Endodermal cell (in vitro differentiated cells): Measurements from ENCODE around the gene CDK10. TPM values are rescaled to one million over a fixed set of nuclear protein-coding genes. Genes with fewer than 3 reads are reported as not detected.

Experiments
- DNase-seq: peaks from one replicate; pipeline ENCODE4 v3.0.0-alpha.2; 2017
- H3K27ac ChIP-seq: 2 replicates; pipeline ENCODE4 v1.5.1; 2013; ENCODE audit warnings: mild to moderate bottlenecking, low read depth, low read length, moderate library complexity
- H3K27me3 ChIP-seq: 2 replicates; pipeline ENCODE4 v1.6.1; 2013; ENCODE audit warnings: mild to moderate bottlenecking, low read length, moderate library complexity; ENCODE audit not compliant: insufficient read depth, control insufficient read depth, poor library complexity, severe bottlenecking
- H3K36me3 ChIP-seq: 2 replicates; pipeline ENCODE4 v1.7.0; 2013; ENCODE audit warnings: mild to moderate bottlenecking, low read length, moderate library complexity; ENCODE audit not compliant: control insufficient read depth, insufficient read depth
- H3K4me1 ChIP-seq: one replicate; pipeline ENCODE4 v1.7.0; 2013; ENCODE audit warnings: low read length; ENCODE audit not compliant: control insufficient read depth, insufficient read depth
- H3K4me3 ChIP-seq: 2 replicates; pipeline ENCODE4 v1.5.1; 2013; ENCODE audit warnings: mild to moderate bottlenecking, low read length, moderate library complexity
- H3K9ac ChIP-seq: 2 replicates; pipeline ENCODE4 v1.6.1; 2013; ENCODE audit warnings: mild to moderate bottlenecking, low read length, moderate library complexity; ENCODE audit not compliant: poor library complexity, severe bottlenecking; ENCODE audit errors: extremely low read depth
- H3K9me3 ChIP-seq: 2 replicates; pipeline ENCODE4 v1.6.1; 2013; ENCODE audit warnings: mild to moderate bottlenecking, low read length, moderate library complexity; ENCODE audit not compliant: control insufficient read depth
- H3K27ac Mint-ChIP-seq: 2 replicates; pipeline ENCODE4 v1.8.0; 2020; ENCODE audit warnings: mixed read lengths
- H3K27me3 Mint-ChIP-seq: 2 replicates; pipeline ENCODE4 v1.8.0; 2021; ENCODE audit warnings: mild to moderate bottlenecking, mixed read lengths; ENCODE audit not compliant: insufficient read depth
- H3K36me3 Mint-ChIP-seq: 2 replicates; pipeline ENCODE4 v1.8.0; 2020; ENCODE audit warnings: low read depth, mixed read lengths
- H3K4me1 Mint-ChIP-seq: 2 replicates; pipeline ENCODE4 v1.8.0; 2020; ENCODE audit warnings: mixed read lengths
- H3K4me3 Mint-ChIP-seq: 2 replicates; pipeline ENCODE4 v1.8.0; 2020; ENCODE audit warnings: mild to moderate bottlenecking, moderate library complexity, mixed read lengths
- H3K9me3 Mint-ChIP-seq: 2 replicates; pipeline ENCODE4 v1.8.0; 2020; ENCODE audit warnings: mild to moderate bottlenecking, mixed read lengths
- CTCF ChIP-seq: fragments of 200-600 bp; sonication (generic); conservative IDR thresholded peaks from 2 replicates; pipeline ENCODE4 v1.5.0; 2021; ENCODE audit warnings: antibody characterized with exemption, mild to moderate bottlenecking
- WGBS, 2 experiments: methylation state at CpG; one replicate each; pipeline versions ENCODE4 v1.1.5 to v1.1.7; 2013; ENCODE audit warnings: missing lambda C conversion rate in 2 of 2, mixed read lengths in 1 of 2; ENCODE audit not compliant: insufficient coverage in 1 of 2, insufficient read length in 1 of 2; 5-methylcytosine and 5-hydroxymethylcytosine counted together
- total RNA-seq, 2 donors: library from RNA; stranded (reverse); fragmentation: NEBNext Ultra II Directional in 1 of 2; extraction: Animal tissue kit (Norgen Biotek cat#: 25700) in 1 of 2; gene quantifications; 2 replicates in 1 of 2; 3 replicates in 1 of 2; pipeline ENCODE4 v1.2.1, GENCODE V29; 2021

The CDK10 gene
- total RNA-seq, 2 donors from 2014 or later, result 108 to 123 TPM

DNA sequence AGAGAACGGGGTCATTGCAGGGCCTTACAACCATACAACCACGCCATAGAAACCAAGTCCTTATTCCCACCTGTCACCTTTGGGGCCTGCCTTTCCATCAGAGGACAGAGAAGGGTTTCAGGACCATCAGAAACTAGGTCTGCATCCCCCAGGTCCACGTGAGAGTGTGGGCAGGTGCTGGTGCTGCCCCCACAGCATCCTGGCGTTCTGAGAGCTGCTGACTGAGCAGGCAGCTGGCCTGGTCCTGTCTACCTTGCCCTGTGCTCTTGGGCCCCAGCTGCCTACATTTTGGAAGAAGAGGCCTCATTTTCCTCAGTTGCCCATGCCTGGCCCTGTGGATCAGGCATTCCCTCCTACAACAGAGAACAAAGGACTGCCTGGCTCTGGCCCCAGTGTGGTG, 56.5 kb downstream of the CDK10 start:
- peaks cover 70% of the 10 kb centered on the region for H3K36me3 Mint-ChIP-seq
- H3K4me1 Mint-ChIP-seq, result no peaks in the 10 kb centered on the region
- Histone ChIP-seq H3K36me3 (peaks cover 90% of the 10 kb centered on the region), H3K9me3 (no peaks in the 10 kb centered on the region), H3K9ac (no peak overlapping the region), H3K27me3 (no peaks in the 10 kb centered on the region), H3K4me1 (no peaks in the 10 kb centered on the region), H3K4me3 (no peak overlapping the region), H3K27ac (no peak overlapping the region)
- WGBS, 2 experiments, result 88 to 91% methylated on average over 2 to 4 of the region's 4 CpGs
- no peak overlapping the region for H3K4me3 Mint-ChIP-seq
- peak overlapping the region; percentile 66 for H3K27ac Mint-ChIP-seq
- H3K27me3 Mint-ChIP-seq, result no peaks in the 10 kb centered on the region
- TF ChIP-seq CTCF, result no peak
- no peak for DNase-seq
- H3K9me3 Mint-ChIP-seq, result no peaks in the 10 kb centered on the region

- Histone ChIP-seq H3K9me3 (no peaks in the 10 kb centered on the region), H3K4me1 (no peaks in the 10 kb centered on the region), H3K27ac (no peak overlapping the region), H3K9ac (no peak overlapping the region), H3K4me3 (no peak overlapping the region), H3K27me3 (no peaks in the 10 kb centered on the region), H3K36me3 (peaks cover 90% of the 10 kb centered on the region)
- Mint-ChIP-seq H3K27me3 (no peaks in the 10 kb centered on the region), H3K27ac (no peak overlapping the region), H3K9me3 (no peaks in the 10 kb centered on the region), H3K36me3 (peaks cover 70% of the 10 kb centered on the region), H3K4me3 (no peak overlapping the region), H3K4me1 (no peaks in the 10 kb centered on the region)
- no peak for DNase-seq
- no peak for TF ChIP-seq CTCF
- WGBS, 2 experiments, result 95 to 98% methylated on average over 7 to 16 of the region's 16 CpGs
Measured at GRCh38 chr16:89744813-89745212, 58.3 kb downstream of the CDK10 start.

Other genes with a start within 250 kb of the CDK10 start
- gene ANKRD11, start 196.1 kb upstream of the CDK10 start, total RNA-seq, result 100 to 1,000 TPM; 118 to 159 TPM
- 100 to 1,000 TPM; 153 to 156 TPM for gene SPG7, start 178.3 kb upstream of the CDK10 start, total RNA-seq
- gene RPL13, start 126.0 kb upstream of the CDK10 start, total RNA-seq, result 1,000 to 10,000 TPM; 1,911 to 2,019 TPM
- gene CPNE7, start 110.9 kb upstream of the CDK10 start, total RNA-seq, result 1 to 10 TPM; 1.5 to 2.1 TPM
- 1 to 10 TPM in 1 of 2 donors, under 1 TPM in 1; 0.88 to 3.2 TPM for gene DPEP1, start 73.0 kb upstream of the CDK10 start, total RNA-seq
- 100 to 1,000 TPM; 104 to 106 TPM for gene CHMP1A, start 29.0 kb upstream of the CDK10 start, total RNA-seq
- gene SPATA33, start 28.9 kb upstream of the CDK10 start, total RNA-seq, result 10 to 100 TPM; 21.8 to 28.7 TPM
- 10 to 100 TPM; 22.9 to 28.8 TPM for gene SPATA2L, start 15.0 kb downstream of the CDK10 start, total RNA-seq
- gene VPS9D1, start 34.2 kb downstream of the CDK10 start, total RNA-seq, result 10 to 100 TPM in 1 of 2 donors, 1 to 10 TPM in 1; 7.4 to 10.0 TPM
- 10 to 100 TPM; 28.2 to 32.6 TPM for gene ZNF276, start 34.8 kb downstream of the CDK10 start, total RNA-seq
- 100 to 1,000 TPM; 131 to 165 TPM for gene FANCA, start 130.0 kb downstream of the CDK10 start, total RNA-seq
- 10 to 100 TPM; 12.8 to 12.9 TPM for gene SPIRE2, start 141.8 kb downstream of the CDK10 start, total RNA-seq
- gene TCF25, start 186.9 kb downstream of the CDK10 start, total RNA-seq, result 100 to 1,000 TPM; 172 to 176 TPM
- gene MC1R, start 232.2 kb downstream of the CDK10 start, total RNA-seq, result 1 to 10 TPM; 3.4 to 4.8 TPM
- gene TUBB3, start 236.7 kb downstream of the CDK10 start, total RNA-seq, result 100 to 1,000 TPM; 109 to 140 TPM